H1 (cell line): Measurements from ENCODE around the gene DISC1. TPM values are rescaled to one million over a fixed set of nuclear protein-coding genes. Genes with fewer than 3 reads are reported as not detected.

Source experiments
- CTCF ChIA-PET: fragments of 300-600 bp; sonication (Branson Sonifier 250); formaldehyde crosslinking; loops from one replicate; lab custom pipeline; 2021; ENCODE audit not compliant: partially characterized antibody; lab: Charles Lee
- POLR2A ChIA-PET: fragments of 300-600 bp; sonication (Branson Sonifier 250); formaldehyde crosslinking; loops from one replicate; lab custom pipeline; 2021; ENCODE audit warnings: inconsistent platforms; ENCODE audit not compliant: partially characterized antibody; lab: Charles Lee
- DNase-seq, 2 experiments: peaks; one replicate each; pipeline versions ENCODE4 v3.0.0 to v3.0.0-alpha.2; 2010 to 2022; ENCODE audit warnings: low spot score in 2 of 2, low read depth in 1 of 2, mixed read lengths in 1 of 2
- FAIRE-seq: peaks from 2 replicates; lab custom pipeline; 2011; peaks lifted over from hg19 to GRCh38; lab: Jason Lieb, UNC
- H2AFZ ChIP-seq: 2 replicates; pipeline ENCODE4 v1.8.1; 2012; ENCODE audit warnings: low read length, inconsistent platforms
- H2AK5ac ChIP-seq: 2 replicates; pipeline ENCODE4 v1.6.1; 2013; ENCODE audit warnings: low read depth, low read length
- H2BK120ac ChIP-seq: replicated peaks from 2 replicates; pipeline ENCODE3; 2013; ENCODE audit warnings: low read depth, low read length, inconsistent platforms
- H2BK12ac ChIP-seq: 2 replicates; pipeline ENCODE4 v1.6.1; 2013; ENCODE audit warnings: low read depth, low read length
- H2BK15ac ChIP-seq: 2 replicates; pipeline ENCODE4 v1.6.1; 2013; ENCODE audit warnings: low read length
- H2BK20ac ChIP-seq: 2 replicates; pipeline ENCODE4 v1.6.1; 2013; ENCODE audit warnings: low read length
- H2BK5ac ChIP-seq: 2 replicates; pipeline ENCODE4 v1.6.1; 2013; ENCODE audit warnings: low read depth, low read length
- H3K14ac ChIP-seq: 2 replicates; pipeline ENCODE4 v1.6.1; 2013; ENCODE audit warnings: inconsistent platforms; ENCODE audit not compliant: insufficient read length
- H3K18ac ChIP-seq: 2 replicates; pipeline ENCODE4 v1.6.1; 2013; ENCODE audit warnings: low read length; ENCODE audit errors: extremely low read depth
- H3K23ac ChIP-seq: 2 replicates; pipeline ENCODE4 v1.6.1; 2013; ENCODE audit warnings: inconsistent platforms; ENCODE audit not compliant: insufficient read length
- H3K23me2 ChIP-seq: 2 replicates; pipeline ENCODE4 v1.6.1; 2013; ENCODE audit warnings: low read depth, low read length
- H3K27ac ChIP-seq: 2 replicates; pipeline ENCODE4 v1.6.1; 2011; ENCODE audit warnings: low read depth, low read length, inconsistent platforms
- H3K27me3 ChIP-seq, 4 experiments: replicated peaks in 1 of 4; 1 replicate in 1 of 4; 2 replicates in 3 of 4; pipeline versions ENCODE4 v1.6.1 to v1.8.1; 2011 to 2013; ENCODE audit warnings: low read length in 3 of 4, mild to moderate bottlenecking in 3 of 4, inconsistent platforms in 2 of 4, mixed read lengths in 2 of 4, moderate library complexity in 1 of 4; ENCODE audit not compliant: control insufficient read depth in 3 of 4, insufficient read depth in 3 of 4; ENCODE audit errors: extremely low read depth in 1 of 4
- H3K36me3 ChIP-seq, 4 experiments: 2 replicates each; pipeline versions ENCODE4 v1.6.1 to v1.8.1; 2011 to 2013; ENCODE audit warnings: mild to moderate bottlenecking in 4 of 4, low read length in 3 of 4, moderate library complexity in 2 of 4, control low read depth in 1 of 4, inconsistent platforms in 1 of 4; ENCODE audit not compliant: insufficient read depth in 4 of 4, control insufficient read depth in 2 of 4
- H3K4ac ChIP-seq: replicated peaks from 2 replicates; pipeline ENCODE3; 2013; ENCODE audit warnings: low read length, low read depth, mixed read lengths, inconsistent platforms; ENCODE audit not compliant: insufficient read length
- H3K4me1 ChIP-seq, 4 experiments: replicated peaks in 1 of 4; 1 replicate in 1 of 4; 2 replicates in 3 of 4; pipeline versions ENCODE4 v1.6.1 to v1.8.1; 2011 to 2013; ENCODE audit warnings: low read length in 3 of 4, inconsistent platforms in 2 of 4, mixed read lengths in 1 of 4; ENCODE audit not compliant: insufficient read depth in 4 of 4, control insufficient read depth in 3 of 4
- H3K4me2 ChIP-seq, 2 experiments: 2 replicates each; pipeline versions ENCODE4 v1.6.1 to v1.8.1; 2011 to 2013; ENCODE audit warnings: low read depth in 2 of 2, low read length in 2 of 2, control low read depth in 1 of 2, inconsistent platforms in 1 of 2, mild to moderate bottlenecking in 1 of 2; ENCODE audit not compliant: insufficient read depth in 1 of 2
- H3K4me3 ChIP-seq, 4 experiments: fragments of 200-600, 300-600 bp in 1 of 4; sonication (generic), shearing (Covaris generic), sonication (Bioruptor Twin) in 1 of 4; 2 replicates each; pipeline versions ENCODE4 v1.5.1 to v1.8.1; 2011 to 2016; ENCODE audit warnings: low read length in 4 of 4, low read depth in 3 of 4, control low read depth in 2 of 4, inconsistent platforms in 2 of 4, mild to moderate bottlenecking in 2 of 4, mixed read lengths in 1 of 4, moderate library complexity in 1 of 4; ENCODE audit not compliant: insufficient read depth in 2 of 4; ENCODE audit errors: extremely low read depth in 1 of 4
- H3K56ac ChIP-seq: replicated peaks from 2 replicates; pipeline ENCODE3; 2013; ENCODE audit warnings: low read depth, mild to moderate bottlenecking, mixed read lengths, low read length, inconsistent platforms; ENCODE audit not compliant: insufficient read length
- H3K79me1 ChIP-seq: 2 replicates; pipeline ENCODE4 v1.6.1; 2013; ENCODE audit warnings: low read depth, low read length, control low read depth
- H3K79me2 ChIP-seq, 2 experiments: 2 replicates each; pipeline versions ENCODE4 v1.6.1 to v1.8.1; 2012 to 2013; ENCODE audit warnings: low read length in 2 of 2, mild to moderate bottlenecking in 2 of 2, inconsistent platforms in 1 of 2; ENCODE audit not compliant: insufficient read depth in 2 of 2, control insufficient read depth in 1 of 2
- H3K9ac ChIP-seq, 4 experiments: replicated peaks in 1 of 4; 1 replicate in 1 of 4; 2 replicates in 3 of 4; pipeline versions ENCODE4 v1.6.1 to v1.8.1; 2011 to 2013; ENCODE audit warnings: low read depth in 3 of 4, low read length in 3 of 4, control low read depth in 2 of 4, mild to moderate bottlenecking in 2 of 4, moderate library complexity in 2 of 4, inconsistent platforms in 1 of 4; ENCODE audit errors: extremely low read depth in 1 of 4
- H3K9me3 ChIP-seq, 2 experiments: 2 replicates each; pipeline versions ENCODE4 v1.6.1 to v1.8.1; 2012 to 2013; ENCODE audit warnings: mild to moderate bottlenecking in 2 of 2, moderate library complexity in 2 of 2, control low read depth in 1 of 2, inconsistent platforms in 1 of 2, low read depth in 1 of 2, low read length in 1 of 2, mixed read lengths in 1 of 2; ENCODE audit not compliant: insufficient read depth in 2 of 2
- H4K20me1 ChIP-seq, 2 experiments: replicated peaks in 1 of 2; 2 replicates each; pipeline versions ENCODE3 to v1.8.1; 2011 to 2013; ENCODE audit warnings: inconsistent platforms in 2 of 2, low read length in 2 of 2, mild to moderate bottlenecking in 1 of 2; ENCODE audit not compliant: insufficient read depth in 2 of 2, control insufficient read depth in 1 of 2
- H4K5ac ChIP-seq: 2 replicates; pipeline ENCODE4 v1.6.1; 2013; ENCODE audit warnings: low read length, low read depth, mixed read lengths, inconsistent platforms; ENCODE audit not compliant: insufficient read length
- H4K8ac ChIP-seq: 2 replicates; pipeline ENCODE4 v1.8.0; 2013; ENCODE audit warnings: mild to moderate bottlenecking, moderate library complexity, low read length, inconsistent platforms; ENCODE audit not compliant: insufficient read depth; ENCODE audit errors: extremely low read depth
- H4K91ac ChIP-seq: replicated peaks from 2 replicates; pipeline ENCODE3; 2013; ENCODE audit warnings: low read length, mixed read lengths, inconsistent platforms; ENCODE audit not compliant: insufficient read length
- BACH1 ChIP-seq: IDR thresholded peaks from 2 replicates; pipeline ENCODE4 v1.6.1; 2012; ENCODE audit warnings: low read length, improper control_type of control experiment
- CREB1 ChIP-seq: IDR thresholded peaks from 2 replicates; pipeline ENCODE4 v1.6.1; 2012; ENCODE audit warnings: inconsistent platforms
- HDAC2 ChIP-seq, 2 experiments: fragments of 300-600 bp in 1 of 2; sonication (generic) in 1 of 2; IDR thresholded peaks; 2 replicates each; pipeline ENCODE4 v1.6.1; 2011 to 2012; ENCODE audit warnings: low read depth in 2 of 2, low read length in 2 of 2, mild to moderate bottlenecking in 2 of 2, moderate library complexity in 2 of 2, borderline replicate concordance in 1 of 2, inconsistent platforms in 1 of 2
- KDM1A ChIP-seq: fragments of 200-600, 300-600 bp; sonication (generic); IDR thresholded peaks from 2 replicates; pipeline ENCODE4 v1.7.1; 2016; ENCODE audit warnings: mild to moderate bottlenecking, low read length, borderline replicate concordance
- POLR2AphosphoS5 ChIP-seq: IDR thresholded peaks from 2 replicates; pipeline ENCODE4 v1.6.1; 2011; ENCODE audit warnings: low read depth, low read length
- RBBP5 ChIP-seq: IDR thresholded peaks from 2 replicates; pipeline ENCODE4 v1.7.1; 2012; ENCODE audit warnings: low read depth, mild to moderate bottlenecking, inconsistent platforms, low read length, moderate library complexity, borderline replicate concordance
- SP4 ChIP-seq: IDR thresholded peaks from 2 replicates; pipeline ENCODE4 v1.6.1; 2012; ENCODE audit warnings: low read length, inconsistent platforms
- SUZ12 ChIP-seq: fragments of 200-600 bp; sonication (generic); IDR thresholded peaks from 2 replicates; pipeline ENCODE4 v1.6.1; 2012; ENCODE audit warnings: mild to moderate bottlenecking, inconsistent platforms, low read length, moderate library complexity, mixed read lengths
- WGBS, 2 experiments: shearing (Covaris generic) in 1 of 2; methylation state at CpG; one replicate each; pipeline versions ENCODE4 v1.1.6 to v1.1.7; 2013 to 2015; ENCODE audit warnings: low lambda C conversion rate in 2 of 2, mixed read lengths in 2 of 2, inconsistent platforms in 1 of 2, low coverage in 1 of 2, missing lambda C conversion rate in 1 of 2; ENCODE audit not compliant: insufficient replicate concordance in 2 of 2, insufficient coverage in 1 of 2, insufficient read length in 1 of 2; ENCODE audit errors: extremely low coverage in 1 of 2, missing lambda C conversion rate in 1 of 2; 5-methylcytosine and 5-hydroxymethylcytosine counted together
- polyA plus RNA-seq, 7 experiments: library from polyadenylated mRNA; depleted of rRNA in 3 of 7; stranded (reverse) in 5 of 7; unstranded in 2 of 7; fragments of >200 nt in 5 of 7; fragments of 200-250 nt in 2 of 7; gene quantifications; 1 replicate in 5 of 7; 2 replicates in 1 of 7; 4 replicates in 1 of 7; pipeline versions ENCODE4 v1.2.1 to v1.2.3, GENCODE V29; 2011 to 2013; ENCODE audit warnings: missing spikeins in 2 of 7, mixed read lengths in 2 of 7
- total RNA-seq: library from RNA; stranded (reverse); fragmentation: NEBNext Ultra II Directional; extraction: Animal tissue kit (Norgen Biotek cat#: 25700); gene quantifications from 2 replicates; pipeline ENCODE4 v1.2.1, GENCODE V29; 2021
- TF ChIP-seq, protein P1 (sequence below): IDR thresholded peaks from 2 replicates; pipeline ENCODE4 v1.6.1; 2012; ENCODE audit warnings: low read length, inconsistent platforms
- TF ChIP-seq, protein P2 (sequence below): IDR thresholded peaks from 2 replicates; pipeline ENCODE4 v1.6.1; 2012; ENCODE audit warnings: inconsistent platforms

DISC1 gene
- total and polyA plus RNA-seq, 2 of the 8 experiments (the other 6 are each of a cell fraction or from before 2014, with no cell fraction given), result 1.1 to 3.5 TPM

DNA sequence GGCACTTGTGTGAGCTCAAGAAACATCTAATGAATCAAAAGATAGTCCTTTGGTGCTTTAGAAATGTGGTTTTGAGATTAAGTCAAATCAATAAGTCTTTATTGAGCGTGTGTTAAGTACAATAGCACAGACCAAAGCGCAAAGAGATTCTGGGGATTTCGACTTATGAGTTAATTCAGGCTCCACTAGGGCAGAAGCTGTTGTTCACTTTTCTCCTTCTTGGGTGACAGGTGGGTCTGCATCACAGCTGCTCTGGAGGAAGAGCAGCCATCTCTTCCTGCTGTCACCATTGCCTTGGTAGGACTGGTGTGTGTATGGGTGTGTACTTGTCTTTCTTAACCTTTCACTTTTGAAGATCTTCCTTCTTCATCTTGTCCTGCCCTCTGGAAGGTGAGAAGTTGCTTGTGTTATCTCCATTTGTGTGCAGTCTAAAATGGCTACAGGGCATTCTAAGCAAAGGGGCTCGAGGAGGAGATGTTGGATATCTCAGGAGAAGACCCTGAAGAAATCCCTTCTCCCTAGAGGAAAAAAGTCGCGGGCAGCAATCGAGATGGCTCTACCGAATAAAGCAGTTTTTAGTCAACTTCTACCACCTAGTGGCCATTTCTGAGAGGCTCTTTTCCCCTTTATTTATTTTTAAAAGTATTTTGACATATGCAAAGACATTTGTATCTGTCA lies 22.9 kb upstream of the DISC1 start:
- H3K4me1 ChIP-seq, result peaks cover 0 to 4% (median under 1%) of the 10 kb centered on the region in 4 experiments; a peak in 1 of 7 replicates
- 39% methylated on average over 8 of the region's 8 CpGs; no CpG with 5 or more reads in 1 of the 2 experiments for WGBS, 2 experiments
- peak overlapping the region; percentile 15 to 46; a peak in 3 of 4 replicates for H3K4me2 ChIP-seq
- H3K4ac ChIP-seq, result no peak overlapping the region
- 0 out of 2 replicates have a peak overlapping the region, but pooled peaks have one; percentile 13 for H2BK12ac ChIP-seq
- peak overlapping the region in 1 of 4 experiments; percentile 44; a peak in 2 of 8 replicates for H3K4me3 ChIP-seq
- DNase-seq (peak in 1 of 2 experiments; percentile 55), FAIRE-seq (peak; percentile 19)
- no peaks in the 10 kb centered on the region; the same call in 1 of the 2 replicates for H3K23me2 ChIP-seq
- no peak overlapping the region for H3K9ac ChIP-seq
- no peak overlapping the region for H3K23ac ChIP-seq
- H2BK120ac ChIP-seq, result no peak overlapping the region
- H4K91ac ChIP-seq, result no peak overlapping the region
- peak overlapping the region; percentile 100 for H2AFZ ChIP-seq
- H3K56ac ChIP-seq, result no peak overlapping the region
- no peaks in the 10 kb centered on the region for H3K36me3 ChIP-seq
- no peak overlapping the region for H2BK5ac ChIP-seq
- no peak overlapping the region for H3K18ac ChIP-seq
- H3K79me1 ChIP-seq, result no peaks in the 10 kb centered on the region
- no peak overlapping the region for H4K8ac ChIP-seq
- no peak overlapping the region for H4K5ac ChIP-seq
- no peaks in the 10 kb centered on the region for H4K20me1 ChIP-seq
- no peak overlapping the region for H2BK20ac ChIP-seq
- H3K27ac ChIP-seq, result no peak overlapping the region
- no peak overlapping the region for H2AK5ac ChIP-seq
- H2BK15ac ChIP-seq, result peak overlapping the region; percentile 48; the same call in 1 of the 2 replicates
- no peaks in the 10 kb centered on the region for H3K9me3 ChIP-seq
- H3K27me3 ChIP-seq, result no peaks in the 10 kb centered on the region; a peak in 1 of 7 replicates
- H3K79me2 ChIP-seq, result no peaks in the 10 kb centered on the region
- ChIA-PET POLR2A (no interaction called here), CTCF (interaction anchor here (0.6 to 3.6 kb wide), 13 partner anchors 13 to 279 kb away, joined by 3 to 12 read pairs (median 4); partner anchors contain the start of genes EXOC8 and SPRTN)
- no peak overlapping the region for H3K14ac ChIP-seq
- TF ChIP-seq BACH1 (no peak), HDAC2 (IDR thresholded peaks at IDR 0.05; ENCODE audit: borderline replicate concordance in 1 of 2, low read depth in 2 of 2, low read length in 2 of 2) (0 out of 4 replicates have a peak, but pooled peaks of 1 of the 2 experiments have one; percentile 5), CREB1 (no peak), POLR2AphosphoS5 (no peak), SP4 (no peak), RBBP5 (no peak), KDM1A (no peak), SUZ12 (no peak)
- TF ChIP-seq, protein P1, sequence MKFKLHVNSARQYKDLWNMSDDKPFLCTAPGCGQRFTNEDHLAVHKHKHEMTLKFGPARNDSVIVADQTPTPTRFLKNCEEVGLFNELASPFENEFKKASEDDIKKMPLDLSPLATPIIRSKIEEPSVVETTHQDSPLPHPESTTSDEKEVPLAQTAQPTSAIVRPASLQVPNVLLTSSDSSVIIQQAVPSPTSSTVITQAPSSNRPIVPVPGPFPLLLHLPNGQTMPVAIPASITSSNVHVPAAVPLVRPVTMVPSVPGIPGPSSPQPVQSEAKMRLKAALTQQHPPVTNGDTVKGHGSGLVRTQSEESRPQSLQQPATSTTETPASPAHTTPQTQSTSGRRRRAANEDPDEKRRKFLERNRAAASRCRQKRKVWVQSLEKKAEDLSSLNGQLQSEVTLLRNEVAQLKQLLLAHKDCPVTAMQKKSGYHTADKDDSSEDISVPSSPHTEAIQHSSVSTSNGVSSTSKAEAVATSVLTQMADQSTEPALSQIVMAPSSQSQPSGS, result no peak
- TF ChIP-seq, protein P2, sequence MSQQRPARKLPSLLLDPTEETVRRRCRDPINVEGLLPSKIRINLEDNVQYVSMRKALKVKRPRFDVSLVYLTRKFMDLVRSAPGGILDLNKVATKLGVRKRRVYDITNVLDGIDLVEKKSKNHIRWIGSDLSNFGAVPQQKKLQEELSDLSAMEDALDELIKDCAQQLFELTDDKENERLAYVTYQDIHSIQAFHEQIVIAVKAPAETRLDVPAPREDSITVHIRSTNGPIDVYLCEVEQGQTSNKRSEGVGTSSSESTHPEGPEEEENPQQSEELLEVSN, result no peak
